ENCODE results near the gene STIP1.
"Not testable (repeated sequence)": the region's sequence is repeated elsewhere in the genome, so short reads cannot be mapped to it uniquely, and the experiment has no call there.

Gene STIP1

DNA sequence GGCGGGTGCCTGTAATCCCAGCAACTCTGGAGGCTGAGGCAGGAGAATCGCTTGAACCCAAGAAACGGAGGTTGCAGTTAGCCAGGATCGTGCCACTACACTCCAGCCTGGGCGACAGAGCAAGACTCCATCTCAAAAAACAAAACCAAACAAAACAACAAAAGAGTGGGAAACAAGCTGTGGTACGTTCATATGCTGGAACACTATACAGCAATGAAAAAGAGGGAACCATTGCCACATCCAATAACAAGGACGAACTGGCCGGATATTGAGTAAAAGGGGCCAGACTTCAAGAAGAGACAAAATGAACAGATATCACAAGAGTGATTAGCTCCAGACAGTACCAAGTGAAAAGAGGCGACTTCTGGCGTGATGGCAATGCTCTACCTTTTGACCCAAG, 24.9 kb upstream of the STIP1 start:
- DNase-seq = no peak

DNA sequence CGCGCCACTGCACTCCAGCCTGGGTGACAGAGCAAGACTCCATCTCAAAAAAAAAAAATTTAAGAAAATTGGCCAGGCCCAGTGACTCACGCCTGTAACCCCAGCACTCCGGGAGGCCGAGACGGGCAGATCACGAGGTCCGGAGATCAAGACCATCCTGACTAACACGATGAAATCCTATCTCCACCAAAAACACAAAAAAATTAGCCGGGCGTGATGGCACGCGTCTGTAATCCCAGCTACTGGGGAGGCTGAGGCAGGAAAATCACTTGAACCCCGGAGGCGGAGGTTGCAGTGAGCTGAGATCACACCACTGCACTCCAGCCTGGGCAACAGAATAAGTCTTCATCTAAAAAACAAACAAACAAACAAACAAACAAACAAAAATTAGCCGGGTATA, 23.2 kb upstream of the STIP1 start:
- DNase-seq = not testable (repeated sequence)

DNA sequence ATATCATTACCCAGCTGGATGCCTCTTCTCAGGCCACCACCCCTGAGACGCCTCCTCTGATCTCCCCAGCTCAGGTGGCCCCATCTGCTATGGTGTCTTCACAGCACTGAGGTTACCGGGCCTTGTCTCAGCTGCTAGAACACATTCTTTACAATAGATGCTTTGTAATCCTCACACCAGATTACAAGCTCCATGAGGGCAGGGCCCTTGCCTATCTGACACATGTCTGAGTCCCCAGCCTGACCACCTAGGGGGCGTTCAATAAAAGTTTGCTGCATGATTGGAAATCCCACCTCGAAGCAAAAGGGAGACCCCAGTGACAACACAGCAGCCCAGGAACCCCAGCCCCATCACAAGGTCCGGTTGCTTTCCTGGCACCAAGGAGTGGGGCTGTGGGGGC, 22.0 kb upstream of the STIP1 start:
- no peak for DNase-seq

DNA sequence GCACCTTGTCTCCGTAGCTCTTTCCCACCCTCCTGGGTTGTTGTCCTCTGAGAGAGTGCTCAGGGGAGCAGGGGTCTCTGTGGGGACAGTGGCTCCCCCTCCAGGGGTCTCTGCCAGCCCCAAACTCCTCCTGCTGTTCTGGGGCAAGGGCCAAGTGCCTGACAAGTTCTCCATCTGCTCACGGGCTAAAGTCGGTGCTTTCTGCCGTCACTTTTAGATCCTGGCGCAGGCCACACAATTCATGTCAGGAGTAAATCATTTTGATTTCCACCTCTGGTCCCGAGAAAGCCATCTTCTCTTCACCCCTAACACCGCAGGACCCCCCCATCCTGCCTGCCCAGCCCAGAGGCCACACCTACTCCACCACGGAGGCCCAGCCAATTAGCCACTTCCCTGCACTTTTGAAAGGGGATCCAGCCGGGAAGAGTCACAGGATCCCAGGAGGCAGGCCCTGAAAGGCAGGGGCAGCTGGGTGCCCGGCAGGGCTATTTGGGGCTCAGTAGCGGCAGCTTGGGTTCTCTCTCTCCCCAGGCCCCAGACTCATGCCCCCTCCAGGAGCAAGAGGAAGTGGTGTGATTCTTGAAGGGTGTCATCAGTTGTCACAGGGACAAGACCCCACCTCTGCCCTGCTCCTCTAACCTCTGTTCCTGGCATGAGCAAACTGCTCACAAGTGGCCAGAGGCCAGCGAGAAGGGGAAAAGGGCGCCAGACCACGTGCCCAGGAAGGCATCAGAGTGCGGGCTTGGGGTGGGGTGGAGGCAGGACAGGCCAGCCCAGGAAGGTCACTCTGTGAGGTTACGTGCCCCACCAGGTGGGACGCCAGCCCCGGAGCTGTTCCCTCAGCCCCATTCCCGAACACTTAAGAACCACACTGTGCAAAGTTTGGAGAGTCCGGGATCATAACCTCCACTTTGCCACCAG, 21.3 kb upstream of the STIP1 start:
- DNase-seq = no peak

DNA sequence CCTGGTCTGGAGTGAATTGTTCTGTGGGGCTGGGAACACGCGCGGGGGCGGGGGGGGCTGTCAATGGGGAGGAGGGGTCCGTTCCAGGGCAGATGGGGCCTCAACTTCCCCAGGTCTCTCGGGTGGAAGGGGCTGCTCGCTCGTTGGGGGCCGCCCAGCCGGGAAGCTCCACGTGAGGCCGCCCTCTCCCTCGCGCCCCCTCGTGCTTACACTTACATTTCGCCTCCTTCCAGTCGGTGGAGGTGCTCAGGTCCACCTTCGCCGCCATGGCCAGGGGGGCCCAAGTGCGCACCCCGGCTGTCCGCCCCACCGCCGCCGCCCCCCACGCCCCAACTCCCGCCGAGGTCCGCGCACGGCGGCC, 20.5 kb upstream of the STIP1 start:
- DNase-seq = no peak

DNA sequence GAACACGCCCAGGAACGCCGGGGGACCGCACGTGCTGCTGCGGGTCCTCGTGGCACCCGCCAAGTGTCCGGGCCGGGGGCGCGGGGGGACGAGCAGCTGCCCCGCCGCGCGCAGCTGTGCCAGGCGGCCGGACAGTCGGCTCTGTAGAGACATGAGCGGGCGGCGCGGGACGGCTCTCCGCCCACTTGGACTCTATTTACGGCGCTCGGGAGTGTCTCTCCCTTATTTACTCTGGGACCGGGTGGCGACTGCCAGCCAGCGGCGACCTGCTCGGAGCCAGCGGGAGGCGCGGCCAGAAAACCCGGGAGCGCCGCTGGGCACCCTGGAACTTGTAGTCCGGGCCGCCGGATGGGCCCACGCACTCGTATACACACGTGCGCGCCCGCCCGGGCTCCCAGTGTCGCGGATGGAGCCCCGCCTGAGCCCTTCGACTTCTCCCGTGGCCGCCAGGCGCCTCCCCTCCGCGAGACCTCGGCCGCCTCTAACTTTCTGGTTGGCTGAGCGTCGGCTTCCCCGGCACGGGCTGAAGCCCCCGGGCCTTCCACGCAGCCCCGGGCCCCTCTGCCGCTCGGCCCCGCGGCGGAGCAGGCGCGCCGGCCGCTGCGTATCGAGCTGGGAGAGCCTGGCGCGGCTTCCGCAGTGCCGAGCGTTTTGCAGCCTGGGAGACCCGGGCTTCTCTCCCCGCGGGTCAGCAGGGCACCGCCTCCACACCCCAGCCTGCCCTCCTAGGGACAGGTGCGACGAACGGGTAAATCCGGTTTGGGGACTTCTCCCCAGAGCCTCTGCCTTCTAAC, 19.9 kb upstream of the STIP1 start, which contains the start of gene MACROD1:
Gene MACROD1 (minus strand): TSS at position 272 of the 794 bp plus-strand sequence. CDS start 119 bp downstream, at position 153.
- peak; percentile 65 for DNase-seq

DNA sequence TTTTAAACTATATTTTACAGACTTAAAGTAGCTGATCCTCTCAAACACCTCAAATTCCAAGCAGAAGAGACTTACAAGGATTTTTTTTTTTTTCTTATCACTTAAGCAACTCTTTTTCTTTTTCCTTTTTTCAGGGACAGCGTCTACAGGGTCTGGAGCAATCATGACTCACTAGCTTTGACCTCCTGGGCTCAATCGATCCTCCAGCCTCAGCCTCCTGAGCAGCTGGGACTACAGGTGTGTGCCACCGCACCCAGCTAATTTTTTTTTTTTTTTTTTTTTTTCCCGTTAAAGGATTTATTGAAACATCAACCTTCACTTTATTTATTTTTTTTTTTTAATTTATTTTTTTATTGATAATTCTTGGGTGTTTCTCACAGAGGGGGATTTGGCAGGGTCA, 15.6 kb upstream of the STIP1 start:
- DNase-seq = no peak

DNA sequence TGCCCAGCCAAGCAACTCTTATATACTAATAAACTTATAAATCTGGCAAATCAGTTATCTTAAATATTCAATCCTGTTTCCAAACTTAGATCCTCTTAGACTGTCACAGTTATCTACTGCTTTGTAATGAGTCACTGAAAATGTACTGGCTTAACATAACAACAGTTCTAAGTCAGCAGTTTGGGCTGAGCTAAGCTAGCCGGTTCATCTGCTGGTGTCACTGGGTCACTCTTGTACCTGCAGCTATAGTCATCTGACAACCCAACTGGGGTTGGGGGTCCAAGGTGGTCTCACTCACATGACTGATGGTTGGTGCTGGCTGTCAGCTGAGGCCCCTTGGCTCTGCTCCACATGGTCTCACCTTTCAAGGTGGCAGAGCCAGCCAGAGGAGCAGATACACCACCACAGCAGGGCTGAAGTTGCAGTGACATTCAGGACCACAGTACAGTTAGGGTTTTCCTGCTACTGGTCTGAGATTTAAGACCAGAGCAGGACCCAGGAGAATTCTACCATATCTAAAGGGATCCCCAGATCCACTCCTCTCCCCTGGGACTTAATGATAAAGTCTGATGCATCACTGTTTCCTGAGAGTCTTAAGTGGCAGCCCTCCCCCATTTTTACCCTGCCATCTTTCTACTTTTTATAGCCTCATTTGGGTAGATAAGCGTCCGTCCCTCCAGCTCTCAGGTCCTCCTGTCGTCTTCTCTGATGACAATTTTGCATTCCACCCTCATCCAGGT, 12.2 kb upstream of the STIP1 start:
- DNase-seq = no peak

DNA sequence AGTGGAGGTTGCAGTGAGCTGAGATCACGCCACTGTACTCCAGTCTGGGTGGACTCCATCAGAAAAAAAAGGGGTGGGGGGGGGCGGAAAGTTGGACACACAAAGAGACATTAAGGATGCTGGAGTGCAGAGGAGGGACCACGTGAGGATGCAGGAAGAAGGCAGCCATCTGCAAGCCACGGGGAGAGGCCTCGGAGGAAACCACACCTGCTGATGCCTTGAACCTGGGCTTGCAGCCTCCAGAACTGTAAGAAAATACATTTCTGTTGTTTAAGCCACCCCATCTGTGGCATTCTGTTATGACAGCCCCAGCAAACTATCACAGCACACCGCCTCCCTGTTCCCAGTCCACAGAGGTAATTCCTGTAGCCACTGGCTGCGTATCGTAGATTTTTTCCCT, 9.2 kb upstream of the STIP1 start:
- no peak for DNase-seq

DNA sequence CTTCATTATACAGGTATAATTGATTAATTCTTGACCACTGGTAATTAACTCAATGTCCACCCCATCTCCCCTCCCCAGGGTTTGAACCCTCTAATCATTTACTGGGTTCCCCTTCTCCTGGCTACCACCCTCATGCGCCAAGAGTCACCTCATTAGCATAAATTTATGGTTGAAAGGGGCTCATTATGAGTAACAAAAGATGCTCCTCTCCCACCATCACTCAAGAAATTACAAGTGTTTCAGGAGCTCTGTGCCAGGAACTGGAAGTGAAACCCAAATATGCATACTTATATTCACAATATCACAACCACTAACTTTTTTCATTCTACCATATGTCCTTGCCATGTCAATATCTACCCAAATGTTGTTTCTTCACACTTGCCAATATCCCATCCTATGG, 7.8 kb upstream of the STIP1 start:
- no peak for DNase-seq

DNA sequence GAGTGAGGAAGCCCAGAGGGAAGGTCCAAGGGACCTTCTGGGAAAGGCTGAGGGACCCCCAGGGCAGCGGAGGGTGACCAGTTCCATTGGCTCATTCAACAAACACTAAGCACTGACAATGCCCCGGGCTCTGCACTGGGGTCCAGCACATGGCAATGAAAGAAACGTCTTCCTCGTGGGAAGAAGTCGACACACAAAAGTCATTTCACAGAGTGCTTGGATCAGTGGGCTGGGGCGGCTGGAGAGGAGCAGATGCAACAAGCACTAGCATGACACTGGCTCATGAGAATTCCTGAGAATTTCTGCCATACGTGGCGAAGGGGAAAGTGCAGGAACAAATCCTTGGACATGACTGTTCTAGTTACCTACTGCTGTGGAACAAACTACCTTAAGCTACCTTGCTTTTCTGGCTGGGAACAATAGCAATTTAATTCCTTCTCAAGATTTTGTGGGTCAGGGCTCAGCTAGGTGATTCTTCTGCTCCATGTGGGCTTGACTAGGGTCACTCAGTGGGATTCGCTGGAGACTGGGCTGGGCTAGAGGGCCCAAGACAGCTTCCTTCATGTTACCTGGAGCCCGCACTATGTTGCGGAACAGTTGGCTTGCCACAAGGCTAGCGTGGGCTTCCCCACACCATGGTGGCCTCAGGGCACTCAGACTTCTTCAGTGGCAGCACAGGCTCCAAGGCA, 6.9 kb upstream of the STIP1 start:
- no peak for DNase-seq

DNA sequence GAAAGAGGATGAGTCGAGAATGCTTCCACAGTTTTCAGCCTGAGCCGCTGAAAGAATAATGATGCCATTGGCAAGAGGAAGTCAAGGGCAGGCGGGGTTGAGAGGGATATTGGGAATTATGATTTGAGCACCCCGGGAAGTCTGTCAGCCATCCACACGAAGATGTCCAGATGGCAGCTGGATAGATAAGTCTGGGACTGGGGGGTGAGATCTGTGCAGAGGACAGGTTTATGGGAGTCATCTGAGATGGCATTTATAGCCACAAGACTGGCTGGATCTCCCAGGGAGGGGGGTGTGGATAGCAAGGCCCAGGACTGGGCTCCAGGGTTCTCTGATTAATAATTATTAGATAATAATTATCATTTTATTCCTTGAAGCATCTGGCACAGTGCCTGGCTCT, 5.1 kb upstream of the STIP1 start:
- DNase-seq = no peak

DNA sequence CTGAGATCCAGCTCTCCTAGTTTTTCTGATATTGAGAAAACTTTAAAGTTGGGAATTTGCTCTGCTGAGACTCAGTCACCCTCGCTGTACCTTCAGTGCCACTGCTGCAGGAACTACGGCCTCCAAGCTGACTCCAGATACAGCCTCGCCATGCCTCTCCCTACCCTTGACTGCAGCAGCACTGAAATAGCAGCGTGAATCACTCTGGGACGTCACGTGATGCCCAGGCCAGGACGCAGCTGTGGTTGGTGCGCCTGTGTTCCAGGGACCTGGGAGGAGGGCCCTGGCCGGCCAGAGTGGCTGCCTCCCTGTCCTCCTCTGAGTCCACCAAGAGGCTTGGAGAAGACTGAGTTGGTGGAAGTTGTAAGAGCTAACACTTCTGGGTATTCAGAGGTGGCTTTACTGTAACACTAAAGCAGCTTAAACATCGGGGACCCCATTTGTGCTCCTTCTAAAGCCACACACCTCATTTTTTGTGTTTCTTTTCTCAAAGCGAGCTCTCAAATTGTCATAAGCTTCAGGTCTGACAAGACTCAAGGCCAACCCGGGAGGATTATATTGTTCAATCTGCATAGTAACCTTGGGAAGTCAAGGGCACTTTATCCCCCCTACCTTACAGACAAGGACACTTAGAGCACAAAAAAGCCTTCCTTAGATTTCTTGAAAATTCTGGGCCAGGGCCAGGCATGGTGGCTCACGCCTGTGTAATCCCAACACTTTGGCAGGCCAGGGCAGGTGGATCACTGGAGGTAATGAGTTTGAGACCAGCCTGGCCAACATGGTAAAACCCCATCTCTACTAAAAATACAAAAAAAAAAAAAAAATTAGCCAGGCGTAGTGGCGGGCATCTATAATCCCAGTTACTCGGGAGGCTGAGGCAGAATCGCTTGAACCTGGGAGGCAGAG, 4.2 kb upstream of the STIP1 start:
- DNase-seq = peak; percentile 4

DNA sequence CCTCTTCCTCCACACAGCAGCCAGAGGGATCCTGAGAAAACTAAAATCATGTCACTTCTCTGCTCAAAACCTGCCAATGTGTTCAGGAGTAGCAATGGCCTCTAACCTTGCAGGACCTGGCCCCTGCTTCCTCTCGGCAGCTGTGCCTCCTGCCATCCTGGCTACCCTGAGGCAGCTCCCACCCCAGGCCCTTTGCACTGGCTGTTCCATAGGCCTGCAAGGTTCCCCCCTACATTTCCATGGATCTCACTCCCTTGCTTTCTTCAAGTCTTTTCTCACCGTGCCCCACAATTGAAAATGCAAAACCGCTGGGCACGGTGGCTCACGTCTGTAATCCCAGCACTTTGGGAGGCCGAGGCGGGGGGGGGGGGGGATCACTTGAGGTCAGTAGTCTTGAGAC, 2.1 kb upstream of the STIP1 start:
- no peak for DNase-seq

DNA sequence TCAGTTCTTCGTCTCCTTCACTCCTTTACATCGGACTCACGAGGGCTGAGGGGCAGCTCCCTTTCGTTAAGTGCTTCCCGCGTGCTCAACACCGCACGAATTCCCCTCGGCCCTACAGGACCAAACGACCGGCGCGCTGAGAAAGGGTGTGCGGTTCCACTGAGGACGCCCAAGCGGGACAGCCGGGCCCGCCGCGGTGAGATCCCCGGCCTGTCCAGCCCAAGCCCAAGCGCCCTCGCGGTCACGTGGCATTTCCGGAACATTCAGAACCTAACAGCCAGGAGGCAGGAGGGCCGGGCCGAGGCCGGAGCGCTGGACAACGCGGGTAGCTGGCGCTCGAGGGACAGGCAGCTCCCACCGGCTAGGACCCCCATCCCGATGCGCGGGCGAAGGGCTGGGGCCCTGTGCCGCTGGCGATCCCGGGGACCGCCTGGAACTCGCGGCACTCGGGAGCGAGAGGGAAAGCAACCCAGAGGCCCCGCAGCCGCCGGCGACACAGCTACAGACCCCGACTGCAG, 737 bp upstream of the STIP1 start:
- no peak for DNase-seq

DNA sequence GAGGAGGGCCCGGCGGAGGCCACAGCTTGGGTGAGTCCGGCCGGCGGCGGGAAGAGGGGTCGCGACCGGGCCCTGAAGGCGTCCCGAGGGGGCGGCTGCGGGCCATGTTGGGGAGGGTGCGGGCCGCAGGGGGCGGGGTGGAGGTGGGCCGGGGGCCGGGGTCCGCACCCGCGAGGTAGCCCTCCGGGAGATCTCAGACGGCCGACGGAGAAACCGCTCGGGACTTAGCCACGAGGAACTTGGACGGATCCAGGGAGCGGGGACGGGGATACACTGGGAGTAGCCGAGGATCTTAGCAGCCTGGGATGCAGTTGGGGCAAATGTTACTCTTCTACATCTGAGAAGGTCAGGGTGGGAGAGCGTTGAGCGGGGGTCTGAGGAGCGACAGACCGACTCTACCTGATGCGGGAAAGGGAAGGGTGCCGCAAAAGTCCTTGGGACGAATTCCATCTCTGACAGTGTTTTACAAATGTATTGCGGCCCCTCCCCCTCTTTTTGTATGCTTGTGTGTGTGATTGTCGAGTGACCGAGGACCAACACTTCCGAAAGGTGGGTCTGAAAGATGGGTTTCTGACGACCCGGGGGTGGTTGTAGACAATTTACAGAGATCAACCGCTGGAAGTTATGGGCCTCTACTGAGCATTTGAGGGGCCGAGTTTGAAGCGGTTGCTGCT, 658 bp downstream of the STIP1 start:
- DNase-seq = peak; percentile 33

DNA sequence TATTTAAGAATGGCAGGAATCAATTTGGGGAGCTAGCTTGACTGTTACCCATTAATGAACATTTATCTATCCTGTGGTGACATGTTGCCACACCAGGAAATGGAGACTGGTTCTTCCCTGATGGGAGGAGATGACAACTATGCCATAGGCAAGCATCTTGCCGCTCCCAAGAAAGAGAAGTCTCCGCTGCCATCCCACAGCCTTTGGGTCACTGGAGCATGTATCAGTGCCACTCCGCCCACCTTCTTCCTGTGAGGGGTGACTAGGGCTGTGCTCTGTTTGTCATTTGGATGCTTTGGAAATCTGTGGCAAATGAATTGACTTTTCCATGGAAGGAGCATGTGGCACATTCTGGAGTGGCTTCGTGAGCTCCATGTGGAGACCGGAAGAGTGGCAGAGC, 6.5 kb downstream of the STIP1 start:
- DNase-seq = no peak

DNA sequence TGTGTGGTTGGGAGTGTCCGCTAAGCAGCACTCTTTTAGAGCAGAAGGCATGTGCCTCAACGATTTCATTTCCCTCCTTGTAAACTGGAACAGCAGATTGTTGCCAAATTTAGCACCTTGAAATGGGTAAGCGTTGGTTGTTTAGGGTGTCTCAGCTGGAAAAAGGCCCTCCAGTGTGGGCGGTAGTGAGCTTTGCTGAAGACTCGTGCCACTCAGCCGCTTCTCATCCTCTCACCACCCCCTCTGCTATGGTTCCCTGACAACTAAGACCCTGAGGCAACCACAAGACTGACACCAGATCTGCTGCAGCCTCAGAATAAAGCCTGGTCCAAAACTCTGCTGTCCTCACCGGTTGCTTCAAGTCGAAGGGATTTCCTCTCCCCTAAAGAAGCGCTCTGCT, 10.7 kb downstream of the STIP1 start:
- DNase-seq = no peak

DNA sequence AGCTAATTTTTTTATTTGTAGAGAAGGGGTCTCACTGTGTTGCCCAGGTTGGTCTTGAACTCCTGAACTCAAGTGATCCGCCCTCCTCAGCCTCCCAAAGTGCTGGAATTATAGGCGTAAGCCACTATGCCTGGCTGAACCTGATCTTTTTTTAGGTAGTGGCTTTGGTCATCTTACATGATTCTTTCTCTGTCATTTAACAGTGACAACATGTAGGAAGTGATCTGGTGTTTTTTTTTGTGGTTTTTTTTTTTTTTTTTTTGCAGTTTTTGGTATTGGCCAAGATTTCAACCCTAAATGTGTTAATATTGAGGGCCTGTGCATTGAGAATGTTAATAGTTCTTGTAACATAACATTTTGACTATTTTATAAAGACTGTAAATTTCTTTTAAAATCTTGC, 12.5 kb downstream of the STIP1 start:
- DNase-seq = no peak

DNA sequence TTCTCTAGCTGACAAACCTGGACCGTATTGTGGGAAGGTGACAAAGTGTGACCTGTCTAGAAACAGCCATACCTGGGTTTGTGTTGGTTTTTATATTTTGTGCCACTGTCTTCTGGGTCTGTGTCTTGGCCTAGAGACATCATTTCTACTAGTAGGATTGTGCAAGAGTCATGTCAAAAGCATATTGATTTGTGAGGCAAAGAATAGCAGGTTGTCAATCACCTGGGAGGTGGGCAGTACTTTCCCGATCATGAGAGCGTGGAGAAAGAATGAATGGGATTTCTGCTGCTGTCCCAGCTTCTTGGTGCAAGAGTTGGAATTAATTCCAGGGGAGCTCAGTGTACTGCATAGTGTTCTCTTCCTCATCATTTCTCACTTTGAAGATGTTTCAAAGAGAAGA, 15.6 kb downstream of the STIP1 start:
- no peak for DNase-seq

DNA sequence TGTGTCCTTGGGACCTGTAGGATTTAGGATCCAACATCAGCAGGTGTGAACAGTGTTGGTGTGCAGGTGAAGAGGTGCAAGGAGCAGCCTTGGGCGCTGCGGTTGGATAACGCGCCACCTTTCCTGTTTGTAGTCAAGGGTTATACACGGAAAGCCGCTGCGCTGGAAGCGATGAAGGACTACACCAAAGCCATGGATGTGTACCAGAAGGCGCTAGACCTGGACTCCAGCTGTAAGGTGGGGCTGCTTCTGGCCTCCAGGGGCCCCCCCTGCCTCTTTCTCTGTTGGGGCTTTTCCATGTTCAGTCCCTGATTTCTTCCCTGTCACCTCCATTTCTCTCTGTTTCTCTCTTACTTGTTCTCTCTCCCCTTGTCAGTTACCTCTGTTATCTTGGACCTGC, 17.0 kb downstream of the STIP1 start:
- no peak for DNase-seq
